ENCODE results near the gene ATP6V0E1.

Gene ATP6V0E1

GRCh38 chr5:172957458-172957857 lies 26.1 kb upstream of the ATP6V0E1 start:
- no peak for DNase-seq

GRCh38 chr5:172958331-172959046 lies 25.1 kb upstream of the ATP6V0E1 start:
- peak; percentile 53 for DNase-seq

DNA sequence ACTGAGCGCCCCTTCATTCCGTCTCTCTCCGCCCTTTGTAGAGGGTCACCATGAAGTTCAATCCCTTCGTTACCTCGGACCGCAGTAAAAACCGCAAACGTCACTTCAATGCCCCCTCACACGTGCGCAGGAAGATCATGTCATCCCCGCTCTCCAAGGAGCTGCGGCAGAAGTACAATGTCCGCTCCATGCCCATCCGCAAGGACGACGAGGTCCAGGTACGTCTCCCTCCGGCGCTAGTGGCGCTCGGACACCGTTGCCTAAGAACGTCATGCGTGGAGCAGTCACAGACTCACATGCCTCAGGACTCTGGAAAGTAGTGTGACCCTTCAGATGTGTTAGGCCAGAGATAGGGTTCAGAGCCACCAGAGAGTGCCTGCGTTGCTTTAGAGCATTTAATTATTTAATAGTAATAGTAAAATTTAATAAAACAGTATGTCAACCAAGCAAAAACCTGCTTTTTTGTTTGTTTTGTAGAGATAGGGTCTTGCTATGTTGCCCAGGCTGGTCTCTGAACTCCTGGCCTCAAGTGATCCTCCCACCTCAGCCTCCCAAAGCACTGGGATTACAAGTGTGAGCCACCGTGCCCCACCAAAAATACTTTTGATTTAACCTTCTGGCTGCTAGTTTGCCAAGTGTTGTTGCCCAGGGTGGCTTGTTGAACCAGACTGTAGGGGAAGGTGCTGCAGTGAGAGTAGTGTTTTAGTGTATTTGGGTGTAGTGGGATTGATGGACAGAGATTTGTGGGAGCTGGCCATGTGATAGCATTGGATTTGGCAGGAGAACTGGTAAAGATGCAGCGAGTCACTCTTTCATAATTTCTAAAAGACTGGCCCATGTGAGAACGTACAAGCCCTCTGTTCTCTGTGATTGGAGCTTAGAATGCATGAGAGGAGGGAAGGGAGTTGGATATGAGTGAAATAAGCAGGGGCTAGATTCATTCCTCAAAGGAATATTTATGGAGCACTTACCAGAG lies 23.5 kb upstream of the ATP6V0E1 start:
- DNase-seq, result no peak

DNA sequence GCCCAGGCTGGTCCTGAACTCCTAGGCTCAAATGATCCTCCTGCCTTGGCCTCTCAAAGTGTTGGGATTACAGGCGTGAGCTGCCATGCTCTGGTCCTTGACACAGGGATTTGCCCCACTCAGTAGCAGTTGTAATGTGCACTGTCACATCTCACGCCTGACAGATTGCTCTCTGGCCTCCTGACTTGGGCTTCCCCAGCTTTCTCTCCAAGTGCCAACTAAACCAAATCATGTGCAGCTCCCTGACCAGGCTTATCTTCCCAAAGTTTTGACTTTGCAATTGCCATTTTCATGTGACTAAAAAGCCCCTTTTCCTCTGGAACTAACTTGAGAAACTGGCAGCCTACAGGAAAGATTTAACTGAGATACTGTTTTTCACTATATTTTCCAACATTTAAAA lies 13.7 kb upstream of the ATP6V0E1 start:
- DNase-seq, result no peak

- no peak for DNase-seq
Measured at GRCh38 chr5:172971482-172971881, 12.1 kb upstream of the ATP6V0E1 start.

DNA sequence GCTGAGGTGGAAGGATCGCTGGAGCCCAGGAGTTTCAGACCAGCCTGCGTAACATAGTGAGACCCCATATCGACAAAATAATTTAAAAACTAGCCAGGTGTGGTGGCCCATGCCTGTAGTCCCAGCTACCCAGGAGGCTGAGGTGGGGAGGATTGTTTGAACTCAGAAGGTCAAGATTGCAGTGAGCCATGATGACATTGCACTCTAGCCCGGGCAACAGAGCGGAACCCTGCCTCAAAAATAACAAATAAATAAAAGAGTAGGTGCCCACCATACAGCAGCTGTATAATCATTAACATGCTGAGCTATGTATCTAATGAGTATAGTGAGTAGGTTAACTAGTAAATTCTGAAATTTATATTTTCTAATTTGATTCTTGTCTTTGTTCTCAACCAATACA lies 11.0 kb upstream of the ATP6V0E1 start:
- DNase-seq, result no peak

DNA sequence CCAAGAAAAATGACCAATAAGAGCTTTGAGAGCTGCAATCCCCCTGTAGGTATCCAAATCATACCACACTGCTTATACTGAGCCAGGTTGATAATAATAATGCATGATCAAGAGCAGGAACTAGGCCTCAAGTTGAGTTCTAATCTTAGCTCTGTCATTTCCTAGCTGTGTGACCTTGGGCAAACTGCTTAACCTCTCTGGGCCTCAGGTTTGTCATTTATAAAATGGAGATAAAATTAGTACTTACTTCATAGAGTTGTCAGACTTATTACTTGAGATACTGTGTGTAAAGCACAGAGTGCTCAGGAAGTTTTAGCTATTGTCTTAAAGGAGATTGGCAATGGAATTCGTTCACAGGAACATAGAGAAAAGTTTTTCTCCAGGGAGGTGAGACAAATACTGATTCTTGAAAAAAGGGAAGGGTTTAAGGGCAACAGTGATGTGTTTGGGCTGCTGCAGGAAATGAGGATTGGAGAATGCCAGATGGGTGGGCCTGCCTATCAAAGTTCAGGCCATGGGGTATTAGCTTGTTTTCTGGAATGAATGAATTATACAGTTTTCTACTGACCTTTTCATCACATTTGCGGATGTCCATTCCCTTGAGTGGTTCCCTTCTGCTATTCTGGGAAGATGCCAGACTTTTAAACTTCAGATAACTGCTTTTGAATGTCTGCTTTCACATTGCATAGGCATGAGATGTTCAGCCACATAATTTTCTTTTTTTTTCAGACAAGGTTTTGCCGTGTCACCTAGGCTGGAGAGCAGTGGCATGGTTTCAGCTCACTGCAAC lies 10.2 kb upstream of the ATP6V0E1 start:
- no peak for DNase-seq

- no peak for DNase-seq
Measured at GRCh38 chr5:172973931-172974330, 9.6 kb upstream of the ATP6V0E1 start.

- DNase-seq, result no peak
Measured at GRCh38 chr5:172975289-172975688, 8.3 kb upstream of the ATP6V0E1 start.

DNA sequence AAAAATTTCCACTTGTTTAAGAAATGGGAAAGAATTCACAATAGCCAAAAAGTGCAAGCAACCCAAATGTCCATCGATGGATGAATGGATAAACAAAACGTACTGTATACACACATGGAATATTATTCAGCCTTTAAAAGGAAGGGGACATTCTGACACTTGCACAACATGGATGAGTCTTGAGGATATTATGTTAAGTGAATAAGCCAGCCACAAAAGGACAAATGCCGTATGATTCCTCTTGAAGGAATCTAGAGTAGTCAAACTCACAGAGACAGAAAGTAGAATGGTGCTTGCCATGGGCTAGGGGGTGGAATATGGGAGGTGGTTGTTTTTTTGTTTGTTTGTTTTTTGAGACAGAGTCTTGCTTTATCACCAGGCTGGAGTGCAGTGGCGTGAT lies 3.8 kb upstream of the ATP6V0E1 start:
- DNase-seq, result no peak

DNA sequence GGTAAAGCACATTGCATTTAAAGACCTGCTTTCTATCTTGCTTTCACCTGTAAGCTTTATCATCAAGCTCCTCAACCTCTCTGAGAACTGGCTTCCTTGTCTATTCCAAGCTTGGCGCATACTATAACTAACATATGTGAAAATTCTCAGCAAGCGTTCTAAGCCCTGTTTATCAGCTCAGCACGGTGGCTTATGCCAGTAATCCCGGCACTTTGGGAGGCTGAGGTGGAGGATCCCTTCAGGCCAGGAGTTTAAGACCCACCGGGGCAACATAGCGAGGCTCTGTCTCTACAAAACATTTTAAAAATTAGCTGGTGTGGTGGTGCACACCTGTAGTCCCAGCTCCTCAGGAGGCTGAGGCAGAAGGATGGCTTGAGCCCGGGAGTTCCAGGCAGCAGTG lies 1.6 kb upstream of the ATP6V0E1 start:
- no peak for DNase-seq

DNA sequence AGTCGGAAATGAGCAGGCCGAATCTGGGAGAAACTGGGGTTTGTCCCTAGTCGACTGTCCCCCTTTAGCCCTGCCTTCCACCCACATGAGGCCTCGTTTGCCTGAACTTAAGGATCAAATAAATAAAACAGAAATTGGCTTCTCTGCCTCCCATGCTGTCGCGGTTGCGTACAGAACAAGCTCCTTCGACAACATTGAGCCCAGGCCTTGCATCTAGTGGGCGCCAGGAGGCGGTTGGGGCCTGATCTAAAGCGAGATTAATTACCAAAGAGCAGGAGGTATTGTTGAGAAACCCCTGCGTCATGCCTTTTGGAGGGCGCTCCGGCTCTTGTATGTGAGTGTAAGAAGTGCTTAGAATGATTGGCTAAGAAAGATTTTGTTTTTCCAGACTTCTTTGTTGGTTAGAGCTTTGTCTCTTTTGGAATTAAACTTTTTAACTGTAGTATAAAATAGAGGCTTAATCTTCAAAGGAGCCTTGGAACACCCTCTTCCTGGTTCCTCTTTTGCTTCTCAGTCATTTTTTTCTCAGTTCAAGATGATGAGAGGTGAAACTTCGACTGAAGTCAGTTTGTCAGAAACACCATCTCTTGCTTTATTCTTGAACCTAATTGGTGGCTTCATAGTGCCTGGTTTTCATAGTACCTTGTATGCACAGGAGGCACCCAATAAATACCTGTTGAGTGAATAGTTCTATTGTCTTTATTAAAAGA lies 828 bp downstream of the ATP6V0E1 start:
- peak; percentile 9 for DNase-seq

DNA sequence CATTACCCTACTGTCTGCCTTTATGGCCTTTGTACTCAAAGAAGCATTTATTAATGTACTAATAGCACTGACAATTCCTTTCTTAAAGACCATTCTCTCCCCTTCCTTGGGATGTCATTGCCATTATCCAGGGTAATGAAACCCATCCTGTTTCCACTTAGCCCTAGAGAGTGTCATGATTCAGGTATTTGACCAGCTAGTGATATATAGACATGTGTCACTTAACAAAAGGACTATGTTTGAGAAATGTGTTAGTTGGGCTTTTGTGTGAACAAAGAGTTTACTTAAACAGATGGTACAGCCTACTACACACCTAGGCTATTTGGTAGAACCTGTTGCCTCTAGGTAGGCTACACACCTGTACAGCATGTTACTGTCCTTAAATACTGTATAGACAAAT lies 2.0 kb downstream of the ATP6V0E1 start:
- no peak for DNase-seq

GRCh38 chr5:172988276-172988675 lies 4.7 kb downstream of the ATP6V0E1 start:
- no peak for DNase-seq

GRCh38 chr5:172990776-172991175 lies 7.2 kb downstream of the ATP6V0E1 start:
- no peak for DNase-seq

- DNase-seq, result no peak
Measured at GRCh38 chr5:172994405-172994804, 10.8 kb downstream of the ATP6V0E1 start.

GRCh38 chr5:172999372-172999973 lies 15.9 kb downstream of the ATP6V0E1 start:
- no peak for DNase-seq

DNA sequence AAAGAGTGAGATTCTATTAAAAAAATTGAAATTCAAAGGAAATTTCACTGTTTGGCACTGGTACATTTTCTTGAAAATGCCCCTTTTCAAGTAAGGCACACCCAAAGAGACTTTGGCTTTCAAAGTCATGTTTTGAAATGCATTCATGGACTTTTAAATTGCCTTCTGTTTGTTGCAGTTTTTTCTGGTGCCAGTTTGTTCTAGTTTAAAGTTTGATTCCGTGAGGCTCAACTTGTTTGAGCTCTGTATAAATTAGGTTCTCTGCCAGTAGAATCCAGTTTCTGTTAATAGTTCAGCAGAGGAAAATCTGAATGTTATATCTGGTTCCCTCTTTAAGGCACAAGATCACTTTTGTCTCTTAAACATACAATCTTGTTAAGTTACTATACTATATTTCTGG lies 16.4 kb downstream of the ATP6V0E1 start:
- DNase-seq, result no peak

DNA sequence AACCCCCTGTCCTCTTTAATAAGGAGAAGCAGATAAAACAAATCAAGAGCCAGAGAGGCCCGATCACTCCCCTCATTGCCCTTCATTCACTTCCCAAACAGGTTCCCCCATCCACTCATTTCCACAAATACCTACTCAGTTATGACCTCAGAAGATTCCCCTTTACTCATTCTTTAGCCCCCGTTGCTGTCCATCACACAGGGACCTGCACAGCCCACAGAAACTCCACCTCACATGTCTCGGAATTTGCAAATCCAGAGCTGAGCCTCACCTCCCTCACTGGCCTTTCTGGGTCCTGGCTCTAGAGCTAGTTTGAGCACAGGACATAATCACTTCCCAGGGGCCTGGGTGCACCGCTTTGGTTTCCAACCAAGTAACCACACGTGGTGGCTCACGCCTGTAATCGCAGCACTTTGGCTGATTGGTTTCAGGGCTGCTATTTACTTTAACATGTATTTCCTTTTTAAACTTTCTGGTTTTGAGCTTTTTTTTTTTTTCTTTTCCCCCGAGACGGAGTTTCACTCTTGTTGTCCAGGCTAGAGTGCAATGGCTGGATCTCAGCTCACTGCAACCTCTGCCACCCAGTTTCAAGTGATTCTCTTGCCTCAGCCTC lies 17.8 kb downstream of the ATP6V0E1 start:
- no peak for DNase-seq

DNA sequence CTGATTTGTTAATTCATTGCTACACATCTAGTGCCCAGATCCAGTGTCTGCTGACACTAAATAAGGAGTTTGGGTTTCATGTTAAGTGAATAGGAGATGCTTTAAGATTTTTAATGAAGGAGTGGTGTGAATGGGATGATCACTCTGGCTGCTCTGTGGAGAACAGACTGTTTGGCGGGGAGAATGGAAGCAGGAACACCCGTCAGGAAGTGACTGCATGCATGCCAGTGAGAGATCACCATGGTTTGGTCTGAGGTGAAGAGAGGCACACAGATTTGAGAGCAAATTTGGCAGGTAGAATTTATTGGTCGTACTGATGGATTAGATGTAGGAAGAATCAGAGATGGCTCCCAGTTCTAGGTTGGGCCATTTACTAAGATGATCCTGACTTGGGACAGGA lies 19.8 kb downstream of the ATP6V0E1 start:
- no peak for DNase-seq

GRCh38 chr5:173004013-173004412 lies 20.4 kb downstream of the ATP6V0E1 start:
- no peak for DNase-seq

DNA sequence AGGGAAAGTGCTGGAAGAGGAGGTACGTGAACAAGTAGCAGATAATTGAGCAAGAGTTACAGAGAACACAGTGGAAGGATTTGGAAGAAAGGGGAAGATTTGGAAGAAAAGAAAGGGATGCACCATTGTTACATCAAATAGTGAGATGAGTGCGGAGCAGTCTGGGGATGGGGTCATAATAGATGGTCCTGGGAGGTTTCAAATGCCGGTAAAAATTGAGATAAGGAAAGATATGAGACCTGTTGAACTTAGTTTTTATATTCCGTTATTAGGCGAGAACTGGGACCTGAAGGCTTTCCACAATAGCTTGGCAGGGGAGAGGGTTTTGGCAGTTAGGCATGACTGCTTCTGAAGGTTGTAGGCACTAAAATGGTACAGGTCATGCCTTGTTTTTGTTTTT lies 20.9 kb downstream of the ATP6V0E1 start:
- no peak for DNase-seq

Measured in activated gamma-delta T cell (primary cell).